GM21515 (cell line): ENCODE data around the gene CNOT10.
A peak's percentile ranks its signal among the peaks of the same experiment; 100 is the strongest.
"Not testable (repeated sequence)": the region's sequence is repeated elsewhere in the genome, so short reads cannot be mapped to it uniquely, and the experiment has no call there.

Experiments
- ATAC-seq: cut with Tn5 transposase; IDR thresholded peaks from one replicate; pipeline ENCODE4 v1.9.1; 2021; ENCODE audit not compliant: unreplicated experiment

Gene CNOT10

GRCh38 chr3:32751377-32751776 lies 66.4 kb downstream of the CNOT10 start:
- no peak for ATAC-seq

GRCh38 chr3:32755761-32756160 lies 70.8 kb downstream of the CNOT10 start:
- no peak for ATAC-seq

GRCh38 chr3:32757618-32758374 lies 72.8 kb downstream of the CNOT10 start:
- no peak for ATAC-seq

- ATAC-seq: no peak
These were observed 73.4 kb downstream of the CNOT10 start for GRCh38 chr3:32758375-32758753.

GRCh38 chr3:32759342-32759741 lies 74.4 kb downstream of the CNOT10 start:
- no peak for ATAC-seq

GRCh38 chr3:32764481-32764880 lies 79.5 kb downstream of the CNOT10 start:
- no peak for ATAC-seq

- no peak for ATAC-seq
These were observed 93.4 kb downstream of the CNOT10 start for GRCh38 chr3:32778389-32778788.

GRCh38 chr3:32780071-32780734 lies 95.2 kb downstream of the CNOT10 start:
- no peak for ATAC-seq

- ATAC-seq: peak; percentile 39
These were observed 95.8 kb downstream of the CNOT10 start for GRCh38 chr3:32780735-32781210.

- ATAC-seq: peak; percentile 97
These were observed 96.4 kb downstream of the CNOT10 start for GRCh38 chr3:32781211-32781968.

GRCh38 chr3:32781969-32782270 lies 96.9 kb downstream of the CNOT10 start:
- not testable (repeated sequence) for ATAC-seq

- no peak for ATAC-seq
These were observed 97.4 kb downstream of the CNOT10 start for GRCh38 chr3:32782407-32782806.

- no peak for ATAC-seq
These were observed 106.8 kb downstream of the CNOT10 start for GRCh38 chr3:32791833-32792232.

- ATAC-seq: no peak
These were observed 109.7 kb downstream of the CNOT10 start for GRCh38 chr3:32794487-32795308.

- ATAC-seq: not testable (repeated sequence)
These were observed 111.5 kb downstream of the CNOT10 start for GRCh38 chr3:32796384-32796950.

GRCh38 chr3:32797776-32798175 lies 112.8 kb downstream of the CNOT10 start:
- ATAC-seq: no peak

GRCh38 chr3:32801440-32801839 lies 116.5 kb downstream of the CNOT10 start:
- ATAC-seq: not testable (repeated sequence)

- ATAC-seq: no peak
These were observed 128.2 kb downstream of the CNOT10 start for GRCh38 chr3:32813180-32813579.

GRCh38 chr3:32814361-32814760 lies 129.4 kb downstream of the CNOT10 start:
- no peak for ATAC-seq

- no peak for ATAC-seq
These were observed 131.0 kb downstream of the CNOT10 start for GRCh38 chr3:32815841-32816438.
